Ishikawa (cell line): ENCODE measurements around the gene NAV1.

Source experiments
- CEBPB ChIP-seq: IDR thresholded peaks from 2 replicates; pipeline ENCODE4 v1.6.1; 2012
- CREB1 ChIP-seq: IDR thresholded peaks from 2 replicates; pipeline ENCODE4 v1.6.1; 2012; ENCODE audit warnings: low read depth
- EGR1 ChIP-seq: IDR thresholded peaks from 2 replicates; pipeline ENCODE4 v1.6.1; 2012
- EP300 ChIP-seq: IDR thresholded peaks from 2 replicates; pipeline ENCODE4 v1.6.1; 2012; ENCODE audit warnings: borderline replicate concordance
- FOXM1 ChIP-seq: IDR thresholded peaks from 2 replicates; pipeline ENCODE4 v1.6.1; 2012; ENCODE audit warnings: low read depth, borderline replicate concordance
- NFIC ChIP-seq: IDR thresholded peaks from 2 replicates; pipeline ENCODE4 v1.6.1; 2012
- RAD21 ChIP-seq: IDR thresholded peaks from 2 replicates; pipeline ENCODE4 v1.6.1; 2012; ENCODE audit warnings: low read depth
- TAF1 ChIP-seq: IDR thresholded peaks from 2 replicates; pipeline ENCODE4 v1.6.1; 2012; ENCODE audit warnings: low read depth, mild to moderate bottlenecking
- TCF12 ChIP-seq: IDR thresholded peaks from 2 replicates; pipeline ENCODE4 v1.6.1; 2012; ENCODE audit warnings: low read depth
- TEAD4 ChIP-seq: IDR thresholded peaks from 2 replicates; pipeline ENCODE4 v1.6.1; 2012
- YY1 ChIP-seq: IDR thresholded peaks from 2 replicates; pipeline ENCODE4 v1.6.1; 2012; ENCODE audit warnings: low read depth
- ZBTB7A ChIP-seq: IDR thresholded peaks from 2 replicates; pipeline ENCODE4 v1.6.1; 2012; ENCODE audit warnings: low read depth
- TF ChIP-seq, protein P1 (sequence below): IDR thresholded peaks from 2 replicates; pipeline ENCODE4 v1.6.1; 2012
- TF ChIP-seq, protein P2 (sequence below): IDR thresholded peaks from 2 replicates; pipeline ENCODE4 v1.6.1; 2012
- TF ChIP-seq, protein P3 (sequence below): IDR thresholded peaks from 2 replicates; pipeline ENCODE4 v1.6.1; 2012; ENCODE audit warnings: low read depth, mild to moderate bottlenecking

The NAV1 gene

DNA sequence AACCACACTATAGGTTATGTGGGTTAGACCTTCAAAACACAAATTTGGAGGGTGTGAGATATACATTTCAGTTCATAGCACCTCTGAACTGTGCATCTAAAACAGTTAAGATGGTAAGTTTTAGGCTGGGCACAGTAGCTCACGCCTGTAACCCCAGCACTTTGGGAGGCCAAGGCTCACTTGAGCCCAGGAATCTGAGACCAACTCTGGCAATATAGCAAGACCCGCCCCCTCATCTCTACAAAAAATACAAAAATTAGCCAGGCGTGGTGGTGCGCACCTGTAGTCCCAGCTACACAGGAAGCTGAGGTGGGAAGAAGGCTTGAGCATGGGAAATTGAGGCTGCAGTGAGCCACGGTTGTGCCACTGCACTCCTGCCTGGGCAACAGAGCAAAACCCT lies 47.9 kb downstream of the NAV1 start:
- no peak for TF ChIP-seq RAD21
- TF ChIP-seq, protein P1, sequence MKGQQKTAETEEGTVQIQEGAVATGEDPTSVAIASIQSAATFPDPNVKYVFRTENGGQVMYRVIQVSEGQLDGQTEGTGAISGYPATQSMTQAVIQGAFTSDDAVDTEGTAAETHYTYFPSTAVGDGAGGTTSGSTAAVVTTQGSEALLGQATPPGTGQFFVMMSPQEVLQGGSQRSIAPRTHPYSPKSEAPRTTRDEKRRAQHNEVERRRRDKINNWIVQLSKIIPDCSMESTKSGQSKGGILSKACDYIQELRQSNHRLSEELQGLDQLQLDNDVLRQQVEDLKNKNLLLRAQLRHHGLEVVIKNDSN = no peak

DNA sequence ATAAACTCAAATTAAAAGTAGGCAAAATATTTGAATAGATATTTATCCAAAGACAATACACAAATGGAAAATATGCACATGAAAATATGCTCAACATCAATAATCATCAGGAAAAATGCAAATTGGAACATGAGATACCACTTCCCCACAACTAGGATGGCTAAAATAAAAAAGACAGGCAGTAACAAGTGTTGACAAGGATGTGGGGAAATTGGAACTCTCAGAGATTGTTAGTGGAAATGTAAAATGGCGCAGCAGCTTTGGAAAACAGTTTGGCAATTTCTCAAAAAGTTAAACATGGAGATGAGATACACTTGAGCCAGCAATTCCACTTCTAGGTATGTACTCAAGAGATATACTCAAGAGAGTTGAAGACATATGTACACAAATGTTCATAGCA lies 48.8 kb downstream of the NAV1 start:
- TF ChIP-seq ZBTB7A (no peak), RAD21 (no peak), TAF1 (no peak), EP300 (no peak), FOXM1 (no peak), NFIC (no peak), CREB1 (no peak), TEAD4 (no peak), YY1 (no peak), CEBPB (no peak), TCF12 (no peak), EGR1 (no peak)
- TF ChIP-seq, protein P2, sequence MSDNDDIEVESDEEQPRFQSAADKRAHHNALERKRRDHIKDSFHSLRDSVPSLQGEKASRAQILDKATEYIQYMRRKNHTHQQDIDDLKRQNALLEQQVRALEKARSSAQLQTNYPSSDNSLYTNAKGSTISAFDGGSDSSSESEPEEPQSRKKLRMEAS = no peak
- TF ChIP-seq, protein P1 = no peak
- TF ChIP-seq, protein P3, sequence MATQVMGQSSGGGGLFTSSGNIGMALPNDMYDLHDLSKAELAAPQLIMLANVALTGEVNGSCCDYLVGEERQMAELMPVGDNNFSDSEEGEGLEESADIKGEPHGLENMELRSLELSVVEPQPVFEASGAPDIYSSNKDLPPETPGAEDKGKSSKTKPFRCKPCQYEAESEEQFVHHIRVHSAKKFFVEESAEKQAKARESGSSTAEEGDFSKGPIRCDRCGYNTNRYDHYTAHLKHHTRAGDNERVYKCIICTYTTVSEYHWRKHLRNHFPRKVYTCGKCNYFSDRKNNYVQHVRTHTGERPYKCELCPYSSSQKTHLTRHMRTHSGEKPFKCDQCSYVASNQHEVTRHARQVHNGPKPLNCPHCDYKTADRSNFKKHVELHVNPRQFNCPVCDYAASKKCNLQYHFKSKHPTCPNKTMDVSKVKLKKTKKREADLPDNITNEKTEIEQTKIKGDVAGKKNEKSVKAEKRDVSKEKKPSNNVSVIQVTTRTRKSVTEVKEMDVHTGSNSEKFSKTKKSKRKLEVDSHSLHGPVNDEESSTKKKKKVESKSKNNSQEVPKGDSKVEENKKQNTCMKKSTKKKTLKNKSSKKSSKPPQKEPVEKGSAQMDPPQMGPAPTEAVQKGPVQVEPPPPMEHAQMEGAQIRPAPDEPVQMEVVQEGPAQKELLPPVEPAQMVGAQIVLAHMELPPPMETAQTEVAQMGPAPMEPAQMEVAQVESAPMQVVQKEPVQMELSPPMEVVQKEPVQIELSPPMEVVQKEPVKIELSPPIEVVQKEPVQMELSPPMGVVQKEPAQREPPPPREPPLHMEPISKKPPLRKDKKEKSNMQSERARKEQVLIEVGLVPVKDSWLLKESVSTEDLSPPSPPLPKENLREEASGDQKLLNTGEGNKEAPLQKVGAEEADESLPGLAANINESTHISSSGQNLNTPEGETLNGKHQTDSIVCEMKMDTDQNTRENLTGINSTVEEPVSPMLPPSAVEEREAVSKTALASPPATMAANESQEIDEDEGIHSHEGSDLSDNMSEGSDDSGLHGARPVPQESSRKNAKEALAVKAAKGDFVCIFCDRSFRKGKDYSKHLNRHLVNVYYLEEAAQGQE = no peak
